Measurements from ENCODE around the gene ANKFN1. TPM values are rescaled to one million over a fixed set of nuclear protein-coding genes. Genes with fewer than 3 reads are reported as not detected.

ANKFN1 gene
- total RNA-seq, 1 donor from 2014 or later, result not detected

DNA sequence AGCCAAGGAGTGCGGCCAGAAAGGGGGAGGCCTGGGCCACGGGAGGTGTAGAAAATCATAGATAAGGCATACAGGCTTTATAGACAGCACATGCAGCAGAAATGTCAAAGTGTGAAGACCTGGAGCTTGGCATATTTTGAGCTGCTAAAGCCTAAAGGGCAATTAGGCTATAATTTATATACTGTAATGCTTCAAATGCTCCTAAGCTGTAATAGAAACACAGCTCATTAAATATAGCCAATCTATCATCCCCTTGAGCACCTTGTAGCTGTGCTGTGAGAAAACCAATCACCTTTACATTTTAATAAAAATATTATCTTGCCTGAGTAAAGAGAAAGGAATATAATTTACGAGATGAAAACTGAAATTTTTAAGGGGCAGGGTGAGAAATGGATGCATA is 342.3 kb downstream of the ANKFN1 start:
- DNase-seq (ENCODE audit: low spot score) (no peak), ATAC-seq (no peak)

DNA sequence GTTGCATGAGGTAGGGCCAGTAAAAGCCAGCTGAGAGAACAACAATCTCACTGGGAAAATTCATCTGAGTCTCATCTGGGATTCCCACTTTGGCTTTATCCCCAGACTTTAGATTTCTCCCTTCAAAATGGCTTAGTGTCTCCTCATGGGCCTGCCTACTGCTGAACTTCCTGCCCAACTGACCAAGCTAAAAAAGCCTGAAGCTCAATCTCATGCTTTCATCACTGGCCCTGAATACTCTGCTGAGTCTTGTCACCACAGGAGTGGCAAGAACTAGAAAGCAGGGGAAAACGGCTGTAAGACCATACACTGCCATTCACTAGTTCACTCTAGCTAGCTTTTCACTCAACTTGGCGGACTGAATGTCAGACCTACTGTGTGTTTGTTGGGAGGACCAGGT is 343.9 kb downstream of the ANKFN1 start:
- ATAC-seq (no peak), DNase-seq (ENCODE audit: low spot score) (no peak)

DNA sequence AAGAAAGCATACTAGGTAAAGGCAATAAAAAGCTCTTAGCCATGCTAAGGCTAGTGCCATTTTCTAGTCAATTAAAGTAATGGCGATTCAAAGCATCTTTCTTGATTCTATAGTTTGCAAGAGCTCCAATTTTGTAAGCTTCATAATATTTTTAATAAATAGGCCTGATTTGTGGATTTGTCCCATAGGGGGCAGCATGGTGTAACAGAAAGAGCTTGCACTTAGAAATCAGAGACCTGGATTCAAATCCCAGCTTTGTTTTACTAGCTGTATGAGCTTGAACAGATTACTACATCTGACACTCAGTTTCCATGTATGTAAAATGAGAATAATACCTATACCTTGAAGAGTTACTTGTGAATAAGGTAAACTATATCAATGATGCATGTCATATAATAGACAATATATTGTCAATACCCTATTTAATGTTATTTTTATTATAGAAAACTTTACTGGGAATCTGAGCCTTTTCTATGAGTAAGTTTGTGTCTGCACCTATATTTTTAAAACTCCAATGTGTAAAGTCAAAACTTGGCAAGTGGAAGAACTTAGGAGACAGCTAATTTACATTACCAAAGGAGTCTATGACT is 346.6 kb downstream of the ANKFN1 start:
- ATAC-seq, result no peak

DNA sequence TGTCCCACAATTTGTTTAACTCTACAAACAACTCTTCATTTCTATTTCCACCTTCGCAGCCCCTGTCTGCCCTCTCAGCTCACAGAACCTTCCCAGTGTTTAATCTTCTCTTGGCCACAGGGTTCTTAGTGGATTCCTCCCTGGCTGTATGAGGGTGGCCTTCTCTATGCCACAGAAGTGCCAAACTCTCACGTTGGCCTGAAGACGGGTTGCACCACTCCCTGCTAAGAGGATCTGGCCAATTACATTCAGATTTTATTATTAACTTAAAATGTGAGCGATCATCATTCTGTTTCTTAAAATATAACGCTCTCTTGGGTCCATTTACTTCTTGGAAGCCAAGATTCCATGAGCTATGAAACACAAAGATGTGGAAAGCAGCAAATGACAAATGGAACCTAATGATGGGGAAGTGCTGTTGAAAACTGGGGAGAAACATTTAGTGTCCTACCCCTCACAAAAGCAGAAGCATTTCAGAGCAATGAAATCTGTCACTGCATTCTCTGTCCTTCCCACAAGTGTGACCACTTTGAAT is 348.9 kb downstream of the ANKFN1 start:
- ATAC-seq, result no peak
- no peak for DNase-seq (ENCODE audit: low spot score)

More for the DNA sequence above, 346.6 kb downstream of the ANKFN1 start:
- no peak for DNase-seq (ENCODE audit: low spot score)

DNA sequence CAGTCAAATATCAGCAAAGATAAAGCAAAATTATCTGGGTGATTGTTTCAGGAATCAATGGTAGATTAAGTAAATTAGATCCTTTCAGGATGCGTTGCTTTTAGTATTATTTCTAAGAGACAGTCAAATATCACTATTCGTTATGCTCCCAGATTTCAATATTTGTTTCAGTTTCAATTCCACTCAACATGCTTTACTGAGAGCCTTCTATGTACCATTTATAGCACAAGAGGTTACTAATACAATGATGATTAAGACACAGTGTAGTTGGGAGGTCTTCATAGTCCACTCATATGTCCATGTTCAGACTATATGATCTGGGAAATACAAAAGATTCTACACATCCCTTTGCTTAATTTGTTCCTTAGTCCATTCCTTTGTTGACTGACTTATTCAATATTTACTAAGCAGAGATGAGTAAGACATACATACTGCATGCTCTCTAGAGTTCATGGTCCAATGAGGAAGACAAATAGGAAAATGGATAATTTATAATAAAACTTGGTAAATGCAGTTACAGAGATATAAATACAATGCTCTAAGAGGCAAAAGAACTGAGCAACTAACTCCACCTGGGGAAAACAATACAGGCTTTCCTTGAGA is 352.0 kb downstream of the ANKFN1 start:
- ATAC-seq, result no peak

DNA sequence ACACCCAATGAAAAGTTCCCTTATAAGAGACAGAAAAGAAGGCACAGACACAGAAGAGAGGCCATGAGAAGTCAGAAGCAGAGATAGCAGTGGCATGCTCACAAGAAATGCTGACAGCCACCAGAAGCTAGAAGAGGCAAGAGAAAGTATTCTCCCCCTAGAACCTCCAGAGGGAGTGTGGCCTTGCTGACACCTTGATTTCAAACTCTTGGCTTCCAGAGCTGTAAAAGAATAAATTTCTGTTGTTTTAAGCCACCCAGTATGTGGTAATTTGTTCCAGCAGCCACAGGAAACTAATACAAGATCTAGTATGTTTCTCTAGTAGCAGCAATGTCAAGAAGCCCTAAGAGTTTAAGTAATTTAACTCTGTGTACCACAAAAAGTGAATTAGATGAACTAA is 353.1 kb downstream of the ANKFN1 start:
- DNase-seq (ENCODE audit: low spot score) (no peak), ATAC-seq (no peak)

More for the DNA sequence above, 352.0 kb downstream of the ANKFN1 start:
- no peak for DNase-seq (ENCODE audit: low spot score)

DNA sequence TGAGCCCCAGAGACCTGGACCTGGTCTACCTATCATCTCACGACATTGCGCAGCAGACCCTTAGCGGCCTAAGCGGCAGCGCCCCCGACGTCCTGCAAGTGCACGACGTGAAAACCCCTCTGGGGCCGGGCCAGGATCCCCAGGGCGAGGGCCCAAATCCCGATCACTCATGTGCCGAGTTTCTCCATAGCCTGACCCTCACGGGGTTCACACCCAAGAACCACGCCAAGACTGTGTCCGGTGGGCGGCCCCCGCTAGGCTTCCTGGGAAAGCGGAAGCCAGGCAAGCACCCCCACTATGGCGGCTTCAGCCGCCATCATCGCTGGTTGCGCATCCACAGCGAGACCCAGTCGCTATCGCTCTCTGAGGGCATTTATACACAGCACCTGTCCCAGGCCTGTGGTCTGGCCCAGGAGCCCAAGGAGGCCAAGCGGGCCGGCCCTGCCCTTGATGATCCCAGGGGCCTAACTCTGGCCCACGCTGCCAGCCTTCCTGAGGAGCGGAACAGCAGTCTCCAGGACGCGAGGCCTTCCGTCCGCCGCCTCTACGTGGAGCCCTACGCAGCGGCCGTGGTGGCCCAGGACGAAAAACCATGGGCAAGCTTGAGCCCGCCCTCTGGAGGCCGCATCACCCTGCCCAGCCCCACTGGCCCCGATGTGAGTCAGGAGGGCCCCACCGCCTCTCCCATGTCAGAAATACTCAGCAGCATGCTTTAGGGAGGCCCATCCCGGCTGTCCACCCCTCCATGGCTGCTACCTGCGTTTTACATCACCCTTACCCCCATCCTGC is 357.5 kb downstream of the ANKFN1 start:
- no peak for ATAC-seq

DNA sequence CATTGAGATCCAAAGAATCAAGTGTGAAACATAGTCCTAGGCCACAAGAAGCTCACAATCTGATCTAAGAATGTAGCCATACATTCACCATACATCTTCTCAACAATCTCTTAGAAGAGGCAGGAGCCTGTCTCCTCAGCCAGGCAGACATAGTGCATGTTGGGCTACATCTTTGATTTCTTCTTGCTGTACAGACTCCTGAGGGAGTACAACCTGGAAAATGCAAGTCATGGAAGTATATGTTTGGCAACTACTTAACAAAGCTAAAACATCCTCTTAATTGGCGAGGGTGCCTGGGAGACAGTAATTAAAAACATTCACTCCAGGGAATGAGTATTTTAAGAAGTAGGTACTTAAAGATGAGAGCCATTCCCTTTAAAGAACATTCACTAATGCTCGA is 361.0 kb downstream of the ANKFN1 start:
- ATAC-seq (no peak), DNase-seq (ENCODE audit: low spot score) (no peak)

More for the DNA sequence above, 357.5 kb downstream of the ANKFN1 start:
- no peak for DNase-seq (ENCODE audit: low spot score)

DNA sequence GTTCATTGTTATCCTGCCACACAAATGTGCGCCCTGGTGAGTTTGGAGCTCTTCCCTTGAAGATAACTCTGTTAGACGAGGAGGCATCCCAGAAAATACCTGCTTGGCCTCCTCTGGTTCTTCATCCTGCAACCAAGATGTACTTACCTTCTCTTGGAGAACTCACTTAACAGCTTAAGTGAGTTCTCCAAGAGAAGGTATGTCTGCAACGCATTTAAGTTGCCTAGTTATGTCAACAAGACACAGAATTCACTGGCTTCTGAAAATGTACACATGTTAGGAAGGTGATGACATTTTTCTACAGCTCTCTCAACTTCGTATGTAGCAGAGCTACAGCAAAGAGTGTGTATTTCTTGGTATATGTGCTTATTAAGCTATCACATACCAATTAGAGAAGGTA is 361.6 kb downstream of the ANKFN1 start:
- ATAC-seq (no peak), DNase-seq (ENCODE audit: low spot score) (no peak)

DNA sequence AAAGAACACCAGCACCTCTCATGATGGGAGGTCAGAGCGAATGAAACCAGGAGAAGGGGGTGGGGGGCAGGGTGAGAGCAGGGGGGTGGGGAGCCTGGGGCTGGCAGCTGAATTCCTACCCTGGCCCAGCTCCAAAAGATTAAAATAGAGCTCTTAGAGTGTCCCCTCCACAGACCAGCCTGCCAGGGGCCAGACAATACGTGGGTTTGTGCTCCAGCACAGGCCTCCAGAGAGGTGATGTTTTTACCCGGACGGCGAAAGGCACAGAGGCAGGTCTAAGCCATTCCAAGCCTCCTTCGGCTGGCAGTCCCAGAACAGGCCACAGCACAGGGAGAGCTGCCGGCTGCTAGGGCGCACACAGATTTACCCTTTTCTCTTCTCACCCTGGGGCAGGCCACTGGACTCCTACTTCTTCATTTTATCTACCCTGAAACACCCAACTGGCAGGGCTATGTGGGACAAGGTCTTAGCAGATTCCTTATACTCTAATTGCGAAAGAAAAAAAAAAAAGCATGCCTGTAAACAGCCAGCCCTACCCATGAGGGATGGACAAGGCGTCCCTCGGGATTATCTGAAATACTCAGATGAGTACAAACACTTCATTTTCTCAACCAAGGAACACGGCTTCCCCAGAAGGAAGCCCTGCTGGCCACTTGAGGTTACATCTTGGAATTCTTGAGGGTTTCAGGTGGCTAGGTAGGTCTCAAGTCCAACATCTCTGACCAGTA is 368.3 kb downstream of the ANKFN1 start:
- no peak for DNase-seq (ENCODE audit: low spot score)

DNA sequence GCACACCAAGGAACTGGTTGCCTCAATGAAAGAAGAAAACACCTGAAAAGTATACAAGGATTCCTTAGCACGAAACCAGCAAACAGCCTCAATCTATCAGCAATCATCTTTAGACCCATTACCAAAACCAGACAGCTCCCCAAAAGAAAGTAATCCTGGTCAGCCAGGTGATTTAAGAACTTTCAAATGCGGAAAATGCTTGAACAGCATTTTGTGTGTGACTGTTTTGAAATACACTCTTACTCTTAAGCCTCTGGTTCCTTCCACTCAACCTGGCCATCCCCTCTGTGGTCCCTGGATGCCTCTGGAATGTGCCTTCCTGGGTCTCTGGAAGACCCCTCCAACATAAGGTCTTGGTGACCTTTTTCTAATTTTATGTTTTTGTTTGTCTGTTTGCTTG is 369.8 kb downstream of the ANKFN1 start:
- DNase-seq (ENCODE audit: low spot score) (no peak), ATAC-seq (no peak)

More for the DNA sequence above, 368.3 kb downstream of the ANKFN1 start:
- no peak for ATAC-seq

DNA sequence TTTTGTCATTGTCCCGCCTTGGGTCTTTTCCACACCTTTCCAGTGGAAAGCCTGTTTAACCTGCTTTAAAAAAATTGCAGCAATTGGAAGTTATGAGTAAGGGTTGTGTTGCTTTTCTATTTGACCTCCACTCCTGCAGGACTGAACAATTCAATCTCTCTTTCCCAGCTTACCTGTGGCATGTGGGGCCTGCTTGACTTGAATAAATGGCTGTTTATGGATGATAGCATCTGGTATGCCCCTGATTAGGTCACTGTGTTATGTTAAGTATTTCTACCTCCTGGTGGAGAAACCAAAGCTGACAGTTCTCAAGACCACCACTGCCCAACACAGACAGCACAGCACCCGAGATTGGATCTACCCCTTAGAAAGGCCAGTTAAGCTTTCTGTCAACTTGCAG is 375.4 kb downstream of the ANKFN1 start:
- DNase-seq (ENCODE audit: low spot score), result no peak
- ATAC-seq, result no peak

DNA sequence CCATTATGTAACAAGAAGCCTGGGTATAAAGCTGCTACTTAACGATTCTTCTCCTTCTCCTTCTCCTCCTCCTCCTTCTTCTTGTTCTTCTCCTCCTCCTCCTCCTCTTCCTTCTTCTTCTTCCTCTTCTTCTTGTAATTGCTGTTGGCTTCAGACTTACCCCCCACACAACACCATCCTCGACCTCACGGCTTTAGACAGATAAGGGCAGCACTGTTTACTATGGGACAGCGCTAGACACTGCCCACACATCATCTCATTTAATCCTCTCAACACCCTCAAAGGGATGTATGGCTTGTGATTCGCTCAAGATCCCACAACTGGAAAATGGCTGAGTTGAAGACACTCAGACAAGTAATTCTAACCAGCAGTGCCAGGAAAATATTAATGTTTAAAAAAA is 379.7 kb downstream of the ANKFN1 start:
- no peak for DNase-seq (ENCODE audit: low spot score)
- no peak for ATAC-seq

DNA sequence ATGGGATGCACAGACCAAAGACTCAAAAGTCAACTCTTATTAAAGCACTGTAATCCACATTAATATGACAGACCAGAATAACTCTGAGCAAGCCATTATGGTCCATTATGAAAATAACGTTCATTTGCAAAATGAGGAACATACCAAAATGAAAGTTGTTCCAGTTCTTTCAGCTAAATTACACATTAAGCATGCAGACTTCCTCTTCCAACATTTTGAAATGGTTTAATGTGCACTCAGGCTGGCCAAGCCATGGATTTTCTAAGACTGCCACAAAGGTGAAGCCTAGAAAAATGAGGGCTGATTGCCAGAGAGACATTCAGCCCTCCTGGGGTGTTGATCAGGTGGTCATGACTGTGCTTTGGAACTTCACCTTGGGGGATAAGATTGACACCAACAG is 383.5 kb downstream of the ANKFN1 start:
- DNase-seq (ENCODE audit: low spot score) (no peak), ATAC-seq (no peak)

DNA sequence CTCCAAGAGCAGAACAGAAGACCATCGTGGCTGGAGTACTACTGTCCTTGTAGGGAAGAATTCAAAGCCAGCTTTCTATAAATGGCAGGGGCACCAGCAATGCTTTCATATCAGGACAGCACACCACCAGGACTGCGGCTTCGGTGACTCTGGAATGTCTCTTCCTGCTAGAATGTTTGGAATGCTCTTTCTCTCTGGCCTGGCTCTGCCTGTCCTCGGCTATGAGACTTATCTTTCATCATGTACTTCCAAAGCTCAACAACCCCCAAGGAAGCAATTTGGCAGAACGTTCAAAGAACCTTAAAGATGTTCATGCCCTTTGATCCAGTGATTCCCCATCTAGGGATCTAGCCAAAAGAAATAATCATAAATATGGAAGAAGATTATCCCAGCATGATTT is 387.6 kb downstream of the ANKFN1 start:
- DNase-seq (ENCODE audit: low spot score), result no peak
- ATAC-seq, result no peak

DNA sequence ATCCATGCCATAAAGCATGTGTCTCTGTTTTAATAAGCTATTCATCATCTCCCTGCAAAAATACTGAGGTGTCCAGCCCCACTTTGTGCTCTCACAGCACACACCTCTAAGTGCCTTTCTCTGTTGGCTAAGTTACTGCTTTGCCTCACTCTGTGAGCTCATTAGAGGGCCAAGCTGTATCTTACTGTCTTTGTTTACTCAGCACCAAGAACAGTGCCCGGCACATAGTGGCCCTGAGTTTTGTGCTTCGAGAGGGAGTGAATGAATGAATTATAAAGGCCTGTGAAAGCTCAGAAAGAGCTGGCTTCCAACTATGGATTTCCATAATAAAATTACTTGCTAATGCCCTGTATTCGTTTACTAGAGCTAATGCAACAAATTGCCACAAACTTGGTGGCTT is 390.0 kb downstream of the ANKFN1 start:
- DNase-seq (ENCODE audit: low spot score) (no peak), ATAC-seq (no peak)

DNA sequence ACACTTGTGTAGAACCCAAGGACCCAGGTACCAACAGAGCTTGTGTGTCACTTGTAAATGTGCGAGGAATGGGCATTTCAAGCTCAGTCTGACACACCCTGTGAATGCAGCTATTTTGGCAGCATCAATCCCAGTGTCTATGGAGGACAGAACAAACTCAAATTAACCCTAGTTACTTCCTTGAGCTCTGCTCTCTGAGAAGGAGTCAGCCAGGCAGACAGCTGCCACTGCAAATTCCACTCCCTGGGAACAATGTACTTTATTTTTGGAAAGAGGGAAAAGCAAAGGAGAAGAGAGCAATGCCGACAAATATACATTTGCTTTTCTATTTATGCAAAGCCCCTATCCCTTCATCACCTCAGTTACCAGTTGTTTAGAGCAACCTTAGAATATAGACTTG is 391.8 kb downstream of the ANKFN1 start:
- DNase-seq (ENCODE audit: low spot score) (no peak), ATAC-seq (no peak)

DNA sequence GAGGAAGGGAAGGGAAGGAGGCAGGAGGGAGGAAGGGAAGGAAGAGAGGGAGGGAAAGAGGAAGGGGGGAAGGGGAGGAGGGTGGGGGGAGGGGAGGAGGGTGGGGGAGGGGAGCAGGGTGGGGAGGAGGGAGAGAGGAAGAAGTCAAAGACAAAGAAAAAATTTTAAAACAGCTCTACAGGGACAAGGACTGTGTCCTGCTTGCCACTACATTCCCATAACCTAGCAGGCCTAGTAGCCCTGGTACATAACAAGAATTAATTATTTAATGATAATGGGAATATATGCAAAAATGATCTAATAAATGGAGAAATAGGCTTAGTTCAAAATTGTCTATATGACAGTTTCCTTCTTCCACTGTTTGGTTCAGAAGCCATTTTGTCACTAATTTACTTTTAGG is 392.7 kb downstream of the ANKFN1 start:
- DNase-seq (ENCODE audit: low spot score) (no peak), ATAC-seq (no peak)

DNA sequence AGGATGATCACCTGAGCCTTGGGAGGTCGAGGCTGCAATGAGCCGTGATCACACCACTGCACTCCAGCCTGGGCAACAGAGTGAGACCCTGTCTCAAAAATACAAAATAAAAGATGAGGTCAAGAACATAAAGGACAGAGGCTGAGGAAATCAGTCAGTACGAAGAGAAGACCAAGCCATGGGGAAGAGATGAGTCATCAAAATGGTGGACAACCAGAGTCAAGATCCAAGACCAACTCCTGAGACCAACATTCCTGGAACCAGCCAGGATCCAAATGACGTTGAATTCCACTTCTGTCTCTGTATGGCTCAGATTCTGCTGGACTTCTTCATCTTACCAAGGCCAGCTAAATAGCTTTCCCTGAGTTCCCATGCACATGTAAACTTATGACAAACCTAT is 395.4 kb downstream of the ANKFN1 start:
- DNase-seq (ENCODE audit: low spot score), result no peak
- no peak for ATAC-seq

DNA sequence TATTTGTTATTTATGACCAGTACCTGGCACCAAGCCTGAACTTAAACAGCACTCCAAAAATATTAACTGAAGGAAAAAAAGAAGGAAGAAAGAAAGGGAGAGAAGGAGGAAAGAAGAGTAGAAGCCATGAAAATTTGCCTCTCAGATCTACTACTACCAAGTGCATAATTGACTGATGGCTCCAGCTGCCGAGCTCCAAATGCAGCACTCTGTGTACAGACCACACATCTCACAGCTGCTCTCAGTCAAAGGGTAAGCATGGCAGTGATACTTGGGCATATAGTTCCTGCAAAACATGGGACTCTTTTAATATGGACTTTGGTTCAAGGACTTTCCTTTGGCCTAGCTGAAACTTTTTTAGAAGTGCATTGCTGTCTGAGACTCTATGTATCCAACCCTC is 396.2 kb downstream of the ANKFN1 start:
- no peak for DNase-seq (ENCODE audit: low spot score)
- no peak for ATAC-seq

DNA sequence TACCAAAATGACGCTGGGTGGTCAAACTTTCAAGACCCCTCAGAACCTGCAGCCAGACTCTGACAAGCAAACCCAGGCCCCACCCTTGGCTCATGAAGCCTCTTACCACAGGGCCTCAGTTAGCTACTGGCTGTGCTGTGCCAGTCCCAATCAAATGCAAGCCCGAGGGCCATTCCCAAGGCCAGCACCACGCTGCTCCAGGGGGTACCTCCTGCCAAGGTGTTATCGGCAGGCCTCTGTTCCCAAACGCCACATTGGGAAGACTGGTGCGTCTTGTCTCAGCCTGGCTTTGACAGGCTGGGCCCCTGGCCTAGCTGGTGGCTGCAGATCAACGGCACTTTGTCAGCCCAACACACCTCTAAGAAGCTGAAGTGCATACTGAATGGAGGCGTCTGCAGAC is 404.4 kb downstream of the ANKFN1 start:
- ATAC-seq, result no peak
- no peak for DNase-seq (ENCODE audit: low spot score)
